Effector memory CD8-positive, alpha-beta T cell (primary cell): ENCODE data around the gene CA7.

Experiments used
- ATAC-seq: fragments of 150-1000 bp; cut with Tn5 transposase; replicated peaks from 2 replicates; pipeline ENCODE4 v1.10.0; 2021; ENCODE audit warnings: mild to moderate bottlenecking, moderate library complexity
- DNase-seq, 3 experiments: peaks; one replicate each; pipeline ENCODE4 v3.0.0; 2021
- H3K27ac Mint-ChIP-seq, 2 donors: one replicate each; pipeline ENCODE4 v1.8.0; 2022; ENCODE audit warnings: mild to moderate bottlenecking in 2 of 2, mixed read lengths in 2 of 2, moderate library complexity in 2 of 2
- H3K27me3 Mint-ChIP-seq, 2 donors: one replicate each; pipeline ENCODE4 v1.8.0; 2022; ENCODE audit warnings: mixed read lengths in 2 of 2
- H3K36me3 Mint-ChIP-seq: one replicate; pipeline ENCODE4 v1.8.0; 2022; ENCODE audit warnings: mild to moderate bottlenecking, moderate library complexity, mixed read lengths; ENCODE audit not compliant: insufficient read depth
- H3K4me1 Mint-ChIP-seq, 2 donors: one replicate each; pipeline ENCODE4 v1.8.0; 2022; ENCODE audit warnings: low read depth in 2 of 2, mixed read lengths in 2 of 2
- H3K4me3 Mint-ChIP-seq, 2 donors: one replicate each; pipeline ENCODE4 v1.8.0; 2022; ENCODE audit warnings: mild to moderate bottlenecking in 2 of 2, mixed read lengths in 2 of 2, moderate library complexity in 2 of 2
- H3K9me3 Mint-ChIP-seq, 2 donors: one replicate each; pipeline ENCODE4 v1.8.0; 2022; ENCODE audit warnings: mixed read lengths in 2 of 2

The CA7 gene

DNA sequence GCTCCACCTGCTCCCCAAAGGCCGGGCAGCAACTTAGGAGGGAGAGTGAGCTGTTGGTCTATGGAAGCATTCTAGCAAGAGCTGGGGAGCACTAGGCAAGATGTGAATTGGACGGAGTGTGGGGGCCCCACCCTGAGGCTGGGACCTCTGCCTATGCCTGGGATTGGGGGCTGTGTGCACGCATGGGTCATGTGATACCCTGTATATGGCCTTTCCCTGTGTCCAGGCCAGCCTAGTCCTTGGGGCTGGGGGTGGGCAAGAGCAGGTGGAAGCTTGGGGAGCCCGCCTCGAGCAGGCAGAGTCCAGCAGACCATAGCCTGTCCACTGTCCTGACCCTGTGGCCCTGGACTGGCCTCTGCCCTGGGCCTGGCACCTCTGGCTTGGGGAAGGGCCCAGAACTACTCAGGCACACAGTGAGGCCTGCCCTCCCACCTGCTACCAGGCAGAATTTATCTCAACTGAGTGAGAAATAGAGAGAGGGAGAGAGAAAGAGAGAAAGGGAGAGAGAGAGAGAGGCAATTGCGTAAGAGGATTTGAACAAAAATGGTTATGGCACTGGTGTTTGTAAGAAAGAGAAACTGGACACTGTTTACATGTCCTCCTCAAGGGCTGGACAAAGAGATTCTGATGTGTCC is 55.2 kb downstream of the CA7 start:
- no peak for DNase-seq
- no peaks in the 10 kb centered on the region for H3K27me3 Mint-ChIP-seq

GRCh38 chr16:66899945-66900710 is 55.9 kb downstream of the CA7 start:
- no peaks in the 10 kb centered on the region for H3K27me3 Mint-ChIP-seq
- DNase-seq: no peak
- H3K9me3 Mint-ChIP-seq: no peaks in the 10 kb centered on the region
- H3K27ac Mint-ChIP-seq: peak overlapping the region in 1 of 2 donors; percentile 79
- no peak for ATAC-seq
- H3K36me3 Mint-ChIP-seq: peaks cover under 1% of the 10 kb centered on the region
- H3K4me1 Mint-ChIP-seq: peaks cover 0 to 7% of the 10 kb centered on the region in 2 donors
- H3K4me3 Mint-ChIP-seq: no peak overlapping the region

More for the DNA sequence above, 55.2 kb downstream of the CA7 start:
- no peak for ATAC-seq
- H3K4me3 Mint-ChIP-seq: no peak overlapping the region
- peaks cover 0 to 11% of the 10 kb centered on the region in 2 donors for H3K4me1 Mint-ChIP-seq
- no peaks in the 10 kb centered on the region for H3K36me3 Mint-ChIP-seq
- H3K27ac Mint-ChIP-seq: no peak overlapping the region
- H3K9me3 Mint-ChIP-seq: no peaks in the 10 kb centered on the region

DNA sequence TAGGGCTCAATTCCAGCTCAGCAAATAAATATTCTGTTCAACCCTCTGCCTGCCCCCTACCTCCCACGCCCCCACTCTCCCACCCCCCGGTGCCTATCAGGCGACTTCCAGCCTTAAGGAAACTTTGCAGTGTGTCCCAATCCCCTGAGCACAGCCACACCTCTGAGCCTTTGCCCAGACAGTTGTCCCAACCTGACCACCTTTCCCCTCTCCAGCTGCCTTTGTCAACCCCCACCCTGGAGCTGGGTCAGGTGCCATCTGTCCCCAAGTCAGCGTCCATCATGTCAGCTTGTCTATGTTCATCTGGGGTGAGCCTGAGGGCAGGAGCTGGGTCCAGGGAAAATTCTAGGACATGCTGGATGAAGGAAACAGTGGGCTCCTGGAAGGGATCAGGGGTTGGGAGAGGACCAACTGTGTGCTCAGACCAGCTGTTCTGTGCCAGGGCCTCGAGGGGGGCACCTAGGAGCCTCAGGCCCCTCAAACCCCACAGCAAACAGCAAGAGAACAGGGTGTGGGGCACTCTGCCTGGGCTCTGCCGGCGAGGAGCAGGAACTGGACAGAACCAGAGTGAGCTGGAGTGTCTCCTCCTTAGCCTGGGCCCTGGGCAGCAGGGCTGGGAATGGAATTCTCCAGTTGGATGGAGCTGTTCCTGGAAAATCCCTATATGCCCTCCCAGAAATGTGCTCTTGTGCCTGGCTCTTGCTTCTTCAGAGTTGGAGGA is 56.7 kb downstream of the CA7 start:
- Mint-ChIP-seq H3K4me3 (no peak overlapping the region), H3K27me3 (no peaks in the 10 kb centered on the region), H3K9me3 (no peaks in the 10 kb centered on the region), H3K36me3 (peaks cover 2% of the 10 kb centered on the region), H3K27ac (no peak overlapping the region), H3K4me1 (peaks cover 0 to 5% of the 10 kb centered on the region in 2 donors)
- ATAC-seq: no peak
- no peak for DNase-seq

GRCh38 chr16:66901626-66902025 is 57.4 kb downstream of the CA7 start:
- H3K27ac Mint-ChIP-seq: no peak overlapping the region

GRCh38 chr16:66902648-66903543 is 58.7 kb downstream of the CA7 start:
- Mint-ChIP-seq H3K9me3 (no peaks in the 10 kb centered on the region), H3K4me1 (peaks cover 0 to 9% of the 10 kb centered on the region in 2 donors), H3K27ac (no peak overlapping the region), H3K36me3 (peaks cover 2% of the 10 kb centered on the region), H3K4me3 (no peak overlapping the region), H3K27me3 (no peaks in the 10 kb centered on the region)
- DNase-seq (no peak), ATAC-seq (no peak)

More at GRCh38 chr16:66901626-66902025, 57.4 kb downstream of the CA7 start:
- Mint-ChIP-seq H3K4me3 (no peak overlapping the region), H3K27me3 (no peaks in the 10 kb centered on the region), H3K9me3 (no peaks in the 10 kb centered on the region), H3K36me3 (peaks cover 2% of the 10 kb centered on the region), H3K4me1 (peaks cover 0 to 9% of the 10 kb centered on the region in 2 donors)
- DNase-seq (no peak), ATAC-seq (no peak)
